NCI-H2171 treated with DMSO at 0.1 percent for 48 hours (cell line): ENCODE data around the gene EIF4E1B.
A peak's percentile ranks its signal among the peaks of the same experiment; 100 is the strongest.

Experiments
- DNase-seq: peaks from one replicate; lab custom pipeline; 2025; lab: John Stamatoyannopoulos, UW

The EIF4E1B gene

GRCh38 chr5:176664479-176664878 lies 34.0 kb downstream of the EIF4E1B start:
- no peak for DNase-seq

GRCh38 chr5:176664886-176665285 lies 34.4 kb downstream of the EIF4E1B start:
- no peak for DNase-seq

DNA sequence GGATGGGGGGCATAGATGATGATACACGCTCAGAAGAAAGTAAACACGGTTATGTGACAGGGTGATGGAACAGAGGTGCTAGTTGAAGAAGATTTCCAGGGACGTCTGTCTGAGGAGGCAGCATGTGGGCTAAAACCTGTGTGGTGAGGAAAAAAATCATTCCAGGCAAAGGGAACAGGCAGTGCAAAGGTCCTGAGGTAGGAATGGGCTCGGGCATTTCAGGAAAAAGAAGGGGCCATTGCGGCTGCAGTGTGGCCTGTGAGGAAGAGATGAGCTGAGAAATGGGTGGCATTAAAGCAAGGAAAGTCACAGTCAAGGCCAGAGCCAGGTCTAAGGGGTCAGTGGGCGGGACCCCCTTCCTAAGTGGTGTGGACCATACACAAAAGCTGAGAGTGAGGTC lies 35.0 kb downstream of the EIF4E1B start:
- no peak for DNase-seq

GRCh38 chr5:176667637-176668036 lies 37.2 kb downstream of the EIF4E1B start:
- DNase-seq = no peak

- DNase-seq = no peak
Measured at GRCh38 chr5:176670449-176670848, 40.0 kb downstream of the EIF4E1B start.

DNA sequence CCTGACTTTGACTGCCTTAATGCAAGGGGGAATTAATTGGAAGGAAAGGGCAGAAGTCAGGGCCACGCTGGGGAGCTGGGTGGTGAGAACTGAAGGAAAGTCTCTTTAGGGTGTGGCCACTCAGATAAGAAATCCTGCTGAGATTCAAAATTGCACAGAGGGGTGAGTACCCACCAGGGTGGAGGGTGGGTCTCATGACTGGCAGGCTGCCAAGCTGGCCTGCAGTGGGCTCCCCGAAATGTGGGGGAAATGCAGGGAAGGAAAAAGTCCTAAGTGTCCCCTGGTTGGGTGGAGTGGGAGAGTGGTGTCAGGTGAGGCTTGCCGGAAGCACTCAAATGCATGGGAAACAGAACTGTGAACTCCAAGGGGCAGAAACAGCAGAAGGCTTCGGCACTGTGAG lies 40.9 kb downstream of the EIF4E1B start:
- no peak for DNase-seq

DNA sequence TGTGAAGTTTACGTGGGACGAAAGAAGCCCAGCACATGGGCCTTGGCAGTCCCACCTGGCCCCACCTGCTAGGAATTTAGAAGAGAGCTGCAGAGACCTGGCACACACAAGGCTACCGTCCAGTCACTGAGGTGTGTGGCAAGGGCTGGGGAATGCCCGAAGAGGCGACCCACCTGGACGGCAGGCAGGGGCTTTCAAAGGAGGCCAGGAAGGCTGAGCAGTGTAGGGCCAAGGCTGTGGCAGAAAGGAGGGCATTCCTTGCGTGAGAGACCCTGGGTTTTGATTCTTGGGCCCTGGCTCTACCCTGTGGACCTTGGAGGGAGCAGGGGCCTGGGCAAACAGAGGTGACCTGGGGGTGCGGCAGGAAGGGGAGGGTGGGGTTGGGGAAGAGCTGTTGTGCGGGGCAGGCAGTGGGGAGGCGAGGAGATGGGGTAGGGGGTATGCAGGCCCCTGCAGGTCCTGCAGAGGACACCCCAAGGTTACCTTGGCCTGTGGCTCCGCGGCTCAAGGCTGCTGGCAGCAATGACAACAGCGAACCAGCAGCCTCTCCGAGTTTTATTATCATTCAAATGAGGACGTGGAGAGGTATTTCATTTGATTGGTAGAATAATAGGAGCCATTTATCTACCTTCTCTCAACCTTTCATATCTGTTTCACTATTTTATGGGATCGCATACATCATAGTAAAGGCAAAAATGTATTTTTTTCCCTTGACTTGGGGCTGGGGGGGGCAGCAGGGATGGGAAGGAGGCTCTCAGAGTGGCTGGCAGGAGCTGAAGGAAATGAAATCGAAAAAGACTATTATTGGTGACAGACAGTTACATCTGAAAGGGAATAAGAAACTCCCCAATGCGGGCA lies 41.6 kb downstream of the EIF4E1B start:
- DNase-seq = no peak

- DNase-seq = no peak
Measured at GRCh38 chr5:176673651-176674583, 43.4 kb downstream of the EIF4E1B start.

- no peak for DNase-seq
Measured at GRCh38 chr5:176674799-176675198, 44.3 kb downstream of the EIF4E1B start.

DNA sequence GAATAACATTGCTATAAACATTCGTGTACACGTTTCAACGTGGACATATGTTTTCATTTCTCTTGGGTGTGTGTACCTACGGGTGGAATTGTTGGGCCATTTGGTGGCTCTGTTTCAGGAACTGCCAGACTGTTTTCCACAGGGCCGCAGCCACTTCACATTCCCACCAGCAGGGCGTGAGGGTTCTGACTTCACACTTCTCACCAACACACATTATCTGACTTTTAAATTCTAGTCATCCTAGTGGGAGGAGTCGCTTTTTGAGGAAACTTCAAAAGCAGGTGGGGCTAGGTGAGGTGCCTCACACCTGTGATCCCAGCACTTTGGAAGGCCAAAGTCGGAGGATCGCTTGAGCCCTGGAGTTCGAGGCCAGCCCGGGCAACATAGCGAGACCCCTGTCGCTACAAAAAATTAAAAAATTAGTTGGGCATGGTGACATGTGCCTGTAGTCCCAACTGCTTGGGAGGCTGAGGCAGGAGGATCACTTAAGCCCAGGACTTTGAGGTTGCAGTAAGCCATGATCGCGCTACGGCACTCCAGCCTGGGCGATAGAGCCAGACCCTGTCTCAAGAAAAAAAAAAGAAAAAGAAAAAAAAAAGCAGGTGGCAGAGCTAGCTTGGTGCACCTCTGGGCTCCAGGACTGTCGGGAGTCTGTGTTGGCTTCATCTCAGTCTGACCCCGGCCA lies 45.3 kb downstream of the EIF4E1B start:
- peak; percentile 20 for DNase-seq

- no peak for DNase-seq
Measured at GRCh38 chr5:176676361-176676824, 45.9 kb downstream of the EIF4E1B start.

GRCh38 chr5:176677209-176677939 lies 46.9 kb downstream of the EIF4E1B start:
- no peak for DNase-seq

- no peak for DNase-seq
Measured at GRCh38 chr5:176678584-176678983, 48.1 kb downstream of the EIF4E1B start.

GRCh38 chr5:176679365-176680225 lies 49.1 kb downstream of the EIF4E1B start:
- DNase-seq = no peak

DNA sequence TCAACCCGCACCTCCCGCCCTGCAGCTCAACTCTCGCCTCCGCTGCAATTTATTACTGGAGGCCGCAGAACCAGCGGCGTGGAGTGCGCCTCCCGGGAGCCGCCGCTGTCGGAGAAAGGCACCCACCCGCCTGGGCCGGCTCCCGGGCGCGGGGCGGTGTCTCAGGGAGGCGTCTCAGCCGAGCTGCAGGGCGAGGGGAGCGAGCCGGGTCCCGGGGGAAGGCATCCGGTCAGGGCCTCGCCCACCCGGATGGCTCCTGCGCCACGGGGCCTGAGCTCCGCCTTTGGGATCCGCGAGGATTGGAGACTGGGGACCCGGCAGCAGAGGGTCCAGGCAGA lies 49.7 kb downstream of the EIF4E1B start:
- no peak for DNase-seq

GRCh38 chr5:176682016-176682531 lies 51.6 kb downstream of the EIF4E1B start:
- DNase-seq = no peak

GRCh38 chr5:176685010-176685409 lies 54.5 kb downstream of the EIF4E1B start:
- no peak for DNase-seq

DNA sequence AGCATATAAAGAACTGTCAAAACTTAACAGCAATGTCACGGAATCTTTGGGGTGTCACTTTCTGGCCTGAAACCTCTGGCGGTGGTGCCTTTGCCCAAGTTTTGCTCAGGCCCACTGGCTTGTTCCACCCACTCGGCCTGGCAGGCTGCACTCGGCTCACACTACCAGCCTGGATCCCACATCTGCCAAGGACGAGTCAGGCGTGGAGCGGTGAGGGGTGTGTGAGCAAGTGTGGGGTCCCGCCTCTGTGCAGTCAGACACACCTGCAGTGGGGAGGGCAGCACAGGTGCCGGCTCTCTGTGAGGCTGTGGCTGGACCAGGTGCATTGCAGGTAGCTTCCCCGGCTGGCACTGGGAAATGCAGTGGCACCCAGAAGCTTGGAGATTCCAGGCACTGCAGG lies 56.8 kb downstream of the EIF4E1B start:
- no peak for DNase-seq

DNA sequence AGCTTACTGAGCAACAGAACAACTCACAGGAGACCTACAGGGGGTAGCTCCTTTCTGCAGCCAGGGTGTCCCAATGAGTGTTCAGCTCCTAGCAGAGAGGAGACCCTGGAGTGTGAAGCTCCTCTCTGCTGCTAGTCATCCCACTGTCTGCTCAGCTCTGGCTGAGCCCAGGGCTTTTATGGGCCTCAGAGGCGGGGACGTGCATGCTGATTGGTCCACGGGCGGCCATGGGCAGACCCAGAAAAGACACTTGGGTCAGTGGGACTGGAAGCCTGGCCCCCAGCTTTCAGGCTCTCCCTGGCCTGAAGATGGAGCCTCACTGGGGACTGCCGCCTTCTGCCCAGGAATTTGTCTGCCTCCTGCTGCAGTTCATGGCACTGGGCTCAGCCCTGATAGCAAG lies 57.4 kb downstream of the EIF4E1B start:
- no peak for DNase-seq

DNA sequence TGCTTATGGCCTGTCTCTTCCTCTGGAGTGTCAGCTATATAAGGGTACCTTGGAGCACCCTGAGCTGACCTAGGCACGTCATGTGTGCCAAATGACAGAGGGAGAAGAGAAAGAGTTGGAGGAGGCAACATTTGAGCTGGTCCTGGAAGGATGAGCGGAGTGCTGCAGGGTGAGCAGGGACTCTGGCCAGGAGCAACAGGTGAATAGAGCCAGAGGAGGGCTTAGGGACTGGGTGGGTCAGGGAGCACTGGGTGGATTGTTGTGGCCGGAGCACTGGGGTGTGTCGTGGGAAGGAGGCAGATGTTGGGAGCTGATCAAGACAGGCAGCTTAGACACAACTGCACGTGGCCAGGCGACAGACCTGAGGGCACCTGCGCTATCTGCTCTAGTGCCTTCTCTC lies 60.4 kb downstream of the EIF4E1B start:
- DNase-seq = no peak
